Measurements from ENCODE around the gene SRRM4.

GRCh38 chr12:118970856-118971255 is 10.5 kb upstream of the SRRM4 start:
- TF ChIP-seq POLR2A (IDR thresholded peaks at IDR 0.05) = no peak
- TF ChIP-seq, protein P1, sequence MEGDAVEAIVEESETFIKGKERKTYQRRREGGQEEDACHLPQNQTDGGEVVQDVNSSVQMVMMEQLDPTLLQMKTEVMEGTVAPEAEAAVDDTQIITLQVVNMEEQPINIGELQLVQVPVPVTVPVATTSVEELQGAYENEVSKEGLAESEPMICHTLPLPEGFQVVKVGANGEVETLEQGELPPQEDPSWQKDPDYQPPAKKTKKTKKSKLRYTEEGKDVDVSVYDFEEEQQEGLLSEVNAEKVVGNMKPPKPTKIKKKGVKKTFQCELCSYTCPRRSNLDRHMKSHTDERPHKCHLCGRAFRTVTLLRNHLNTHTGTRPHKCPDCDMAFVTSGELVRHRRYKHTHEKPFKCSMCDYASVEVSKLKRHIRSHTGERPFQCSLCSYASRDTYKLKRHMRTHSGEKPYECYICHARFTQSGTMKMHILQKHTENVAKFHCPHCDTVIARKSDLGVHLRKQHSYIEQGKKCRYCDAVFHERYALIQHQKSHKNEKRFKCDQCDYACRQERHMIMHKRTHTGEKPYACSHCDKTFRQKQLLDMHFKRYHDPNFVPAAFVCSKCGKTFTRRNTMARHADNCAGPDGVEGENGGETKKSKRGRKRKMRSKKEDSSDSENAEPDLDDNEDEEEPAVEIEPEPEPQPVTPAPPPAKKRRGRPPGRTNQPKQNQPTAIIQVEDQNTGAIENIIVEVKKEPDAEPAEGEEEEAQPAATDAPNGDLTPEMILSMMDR (IDR thresholded peaks at IDR 0.05) = no peak
